Measurements from ENCODE around the gene BNIP2. TPM values are rescaled to one million over a fixed set of nuclear protein-coding genes. Genes with fewer than 3 reads are reported as not detected.

BNIP2 gene
- total and polyA plus RNA-seq, 2 of the 13 experiments (the other 11 are each of a cell fraction or from before 2014, with no cell fraction given) = 17.4 to 57.6 TPM

DNA sequence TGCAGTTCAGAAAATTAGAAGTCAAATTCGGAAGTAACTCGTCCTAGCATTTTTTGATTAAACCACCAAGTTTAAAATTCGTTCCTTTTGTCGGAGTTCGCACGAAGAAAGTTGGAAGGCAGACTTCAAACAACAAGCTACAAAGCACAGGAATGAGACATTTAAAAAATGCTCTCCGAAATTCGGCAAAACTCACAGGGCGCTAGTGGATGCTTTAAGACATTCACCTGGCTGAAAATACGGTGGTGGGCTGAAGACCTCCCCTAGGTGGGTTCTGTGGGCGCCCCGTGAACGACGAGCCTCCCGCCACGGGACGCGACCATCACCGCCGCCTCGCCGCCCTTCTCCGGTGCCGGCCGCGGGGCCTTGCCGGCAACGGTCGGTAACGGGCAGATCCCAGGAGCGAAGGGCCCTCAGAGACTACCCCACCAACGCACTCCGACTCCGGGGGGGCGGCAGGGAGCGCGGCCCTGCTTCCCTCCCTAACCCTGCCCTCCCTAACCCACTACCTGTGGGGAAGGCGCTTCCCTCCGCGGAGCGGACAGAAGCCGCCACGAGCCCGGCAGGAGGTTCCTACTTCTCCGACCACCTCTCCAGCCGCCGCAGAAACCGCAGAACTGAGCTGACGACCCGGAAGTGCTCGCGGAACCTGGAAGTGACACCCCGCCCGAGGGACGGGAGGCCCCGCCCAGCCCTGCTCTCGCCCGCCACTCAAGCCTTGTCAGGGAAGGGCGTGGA lies 32.1 kb downstream of the BNIP2 start, which contains the start of gene GTF2A2 (continued):
- TF ChIP-seq NFE2L2 (IDR thresholded peaks at IDR 0.05; ENCODE audit: low read length) = no peak
- peak; percentile 85; the same call in 1 of the 2 replicates for TF ChIP-seq ZNF251 (CRISPR knock-in tag; IDR thresholded peaks at IDR 0.05)
- TF ChIP-seq NR2F6 (IDR thresholded peaks at IDR 0.05) = no peak
- no peak for TF ChIP-seq NR2F6 (CRISPR knock-in tag; IDR thresholded peaks at IDR 0.05)
- no peak for TF ChIP-seq CENPX (CRISPR knock-in tag; IDR thresholded peaks at IDR 0.05)
- TF ChIP-seq NCOA2 (CRISPR knock-in tag; IDR thresholded peaks at IDR 0.05) = peak; percentile 21; the same call in 1 of the 2 replicates
- no peak for TF ChIP-seq TCF12 (IDR thresholded peaks at IDR 0.05)
- 0 out of 2 replicates have a peak, but pooled peaks have one; percentile 18 for TF ChIP-seq TCF12 (CRISPR knock-in tag; IDR thresholded peaks at IDR 0.05)
- TF ChIP-seq CHD4 (IDR thresholded peaks at IDR 0.05; ENCODE audit: borderline replicate concordance, low read length) = no peak
- TF ChIP-seq RXRB (CRISPR knock-in tag; IDR thresholded peaks at IDR 0.05; ENCODE audit: borderline replicate concordance) = peak; percentile 44; the same call in 1 of the 2 replicates
- TF ChIP-seq, protein P1, sequence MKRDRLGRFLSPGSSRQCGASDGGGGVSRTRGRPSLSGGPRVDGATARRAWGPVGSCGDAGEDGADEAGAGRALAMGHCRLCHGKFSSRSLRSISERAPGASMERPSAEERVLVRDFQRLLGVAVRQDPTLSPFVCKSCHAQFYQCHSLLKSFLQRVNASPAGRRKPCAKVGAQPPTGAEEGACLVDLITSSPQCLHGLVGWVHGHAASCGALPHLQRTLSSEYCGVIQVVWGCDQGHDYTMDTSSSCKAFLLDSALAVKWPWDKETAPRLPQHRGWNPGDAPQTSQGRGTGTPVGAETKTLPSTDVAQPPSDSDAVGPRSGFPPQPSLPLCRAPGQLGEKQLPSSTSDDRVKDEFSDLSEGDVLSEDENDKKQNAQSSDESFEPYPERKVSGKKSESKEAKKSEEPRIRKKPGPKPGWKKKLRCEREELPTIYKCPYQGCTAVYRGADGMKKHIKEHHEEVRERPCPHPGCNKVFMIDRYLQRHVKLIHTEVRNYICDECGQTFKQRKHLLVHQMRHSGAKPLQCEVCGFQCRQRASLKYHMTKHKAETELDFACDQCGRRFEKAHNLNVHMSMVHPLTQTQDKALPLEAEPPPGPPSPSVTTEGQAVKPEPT (CRISPR knock-in tag; IDR thresholded peaks at IDR 0.05; ENCODE audit: low read depth) = peak; percentile 74; the same call in 1 of the 2 replicates
- TF ChIP-seq RNF2 (conservative IDR thresholded peaks at IDR 0.05; ENCODE audit: low read depth) = peak; percentile 77; the same call in 1 of the 2 replicates
- TF ChIP-seq, protein P2, sequence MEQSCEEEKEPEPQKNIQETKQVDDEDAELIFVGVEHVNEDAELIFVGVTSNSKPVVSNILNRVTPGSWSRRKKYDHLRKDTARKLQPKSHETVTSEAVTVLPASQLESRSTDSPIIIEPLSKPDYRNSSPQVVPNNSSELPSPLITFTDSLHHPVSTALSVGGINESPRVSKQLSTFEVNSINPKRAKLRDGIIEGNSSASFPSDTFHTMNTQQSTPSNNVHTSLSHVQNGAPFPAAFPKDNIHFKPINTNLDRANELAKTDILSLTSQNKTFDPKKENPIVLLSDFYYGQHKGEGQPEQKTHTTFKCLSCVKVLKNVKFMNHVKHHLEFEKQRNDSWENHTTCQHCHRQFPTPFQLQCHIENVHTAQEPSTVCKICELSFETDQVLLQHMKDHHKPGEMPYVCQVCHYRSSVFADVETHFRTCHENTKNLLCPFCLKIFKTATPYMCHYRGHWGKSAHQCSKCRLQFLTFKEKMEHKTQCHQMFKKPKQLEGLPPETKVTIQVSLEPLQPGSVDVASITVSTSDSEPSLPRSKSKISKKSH (CRISPR knock-in tag; IDR thresholded peaks at IDR 0.05; ENCODE audit: borderline replicate concordance) = peak; percentile 88
- TF ChIP-seq ZSCAN25 (CRISPR knock-in tag; IDR thresholded peaks at IDR 0.05) = no peak
- no peak for TF ChIP-seq ZFP36L2 (CRISPR knock-in tag; IDR thresholded peaks at IDR 0.05)
- TF ChIP-seq, protein P3, sequence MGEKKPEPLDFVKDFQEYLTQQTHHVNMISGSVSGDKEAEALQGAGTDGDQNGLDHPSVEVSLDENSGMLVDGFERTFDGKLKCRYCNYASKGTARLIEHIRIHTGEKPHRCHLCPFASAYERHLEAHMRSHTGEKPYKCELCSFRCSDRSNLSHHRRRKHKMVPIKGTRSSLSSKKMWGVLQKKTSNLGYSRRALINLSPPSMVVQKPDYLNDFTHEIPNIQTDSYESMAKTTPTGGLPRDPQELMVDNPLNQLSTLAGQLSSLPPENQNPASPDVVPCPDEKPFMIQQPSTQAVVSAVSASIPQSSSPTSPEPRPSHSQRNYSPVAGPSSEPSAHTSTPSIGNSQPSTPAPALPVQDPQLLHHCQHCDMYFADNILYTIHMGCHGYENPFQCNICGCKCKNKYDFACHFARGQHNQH (CRISPR knock-in tag; IDR thresholded peaks at IDR 0.05) = peak; percentile 57; the same call in 1 of the 2 replicates
- TF ChIP-seq MATR3 (CRISPR knock-in tag; IDR thresholded peaks at IDR 0.05) = no peak
- TF ChIP-seq ZNF530 (CRISPR knock-in tag; IDR thresholded peaks at IDR 0.05; ENCODE audit: low read depth) = no peak
- TF ChIP-seq SOX13 (IDR thresholded peaks at IDR 0.05) = no peak
- TF ChIP-seq SOX13 (CRISPR knock-in tag; conservative IDR thresholded peaks at IDR 0.05 in 1 of 2, IDR thresholded peaks at IDR 0.05 in 1 of 2) = 0 out of 4 replicates have a peak, but pooled peaks of 1 of the 2 experiments have one; percentile 7
- TF ChIP-seq PRMT3 (CRISPR knock-in tag; IDR thresholded peaks at IDR 0.05; ENCODE audit: borderline replicate concordance, low read depth) = no peak
- TF ChIP-seq ZBTB20 (CRISPR knock-in tag; IDR thresholded peaks at IDR 0.05; ENCODE audit: borderline replicate concordance, low read depth) = no peak
- no peak; the same call in 1 of the 2 replicates for TF ChIP-seq ZNF839 (CRISPR knock-in tag; IDR thresholded peaks at IDR 0.05; ENCODE audit: borderline replicate concordance)
